GM12878 (cell line): ENCODE results near the gene PHYKPL. TPM values are rescaled to one million over a fixed set of nuclear protein-coding genes. Genes with fewer than 3 reads are reported as not detected.

Source experiments
- ATAC-seq: fragments of 200-7000 bp; cut with Tn5 transposase; 3 replicates; pipeline ENCODE4 v1.9.1; 2020; ENCODE audit warnings: mild to moderate bottlenecking, moderate library complexity
- BruUV-seq: library from RNA; stranded (reverse); fragments of 400-500 nt; replicated peaks from 2 replicates; lab custom pipeline; 2021; lab: Mats Ljungman, UMichigan
- CTCF ChIA-PET: fragments of 300-600 bp; sonication (Branson Sonifier 250); formaldehyde crosslinking; extraction: SDS; loops from one replicate; lab custom pipeline; 2021; ENCODE audit warnings: inconsistent platforms; lab: Yijun Ruan, JAX
- POLR2A ChIA-PET: fragments of 350-600 bp; formaldehyde crosslinking; extraction: SDS; loops from one replicate; lab custom pipeline; 2021; ENCODE audit warnings: inconsistent platforms; lab: Charles Lee
- RAD21 ChIA-PET: fragments of 300-600 bp; sonication (Branson Sonifier 250); formaldehyde crosslinking; loops from one replicate; lab custom pipeline; 2023; ENCODE audit warnings: antibody characterized with exemption; ENCODE audit not compliant: unreplicated experiment; lab: Charles Lee
- SMC1A ChIA-PET: fragments of 300-600 bp; sonication (Branson Sonifier 250); formaldehyde crosslinking; loops from one replicate; lab custom pipeline; 2023; ENCODE audit not compliant: unreplicated experiment, uncharacterized antibody; lab: Charles Lee
- DNase-seq: peaks from one replicate; pipeline ENCODE4 v3.0.0-alpha.2; 2011; ENCODE audit warnings: low read depth, low spot score
- FAIRE-seq: peaks from 3 replicates; lab custom pipeline; 2011; peaks lifted over from hg19 to GRCh38; lab: Jason Lieb, UNC
- H2AFZ ChIP-seq: 2 replicates; pipeline ENCODE4 v1.6.0; 2011; ENCODE audit warnings: low read depth, low read length, control low read depth; ENCODE audit not compliant: control insufficient read depth
- H3K27ac ChIP-seq: 2 replicates; pipeline ENCODE4 v1.5.1; 2011; ENCODE audit warnings: control low read depth; ENCODE audit not compliant: control insufficient read depth, insufficient read depth
- H3K27me3 ChIP-seq, 2 experiments: replicated peaks in 1 of 2; 2 replicates each; pipeline versions ENCODE4 v1.6.0 to v1.6.1; 2011; ENCODE audit warnings: low read length in 1 of 2; ENCODE audit not compliant: control insufficient read depth in 2 of 2, insufficient read depth in 2 of 2
- H3K36me3 ChIP-seq, 2 experiments: 2 replicates each; pipeline ENCODE4 v1.5.1; 2011; ENCODE audit warnings: low read length in 1 of 2; ENCODE audit not compliant: control insufficient read depth in 2 of 2, insufficient read depth in 2 of 2
- H3K4me1 ChIP-seq: 2 replicates; pipeline ENCODE4 v1.6.1; 2011; ENCODE audit warnings: mild to moderate bottlenecking, low read length, moderate library complexity, mixed read lengths; ENCODE audit not compliant: control insufficient read depth, insufficient read depth
- H3K4me2 ChIP-seq: 2 replicates; pipeline ENCODE4 v1.6.0; 2011; ENCODE audit warnings: control low read depth; ENCODE audit not compliant: control insufficient read depth, insufficient read depth
- H3K4me3 ChIP-seq: fragments of 200-600 bp; sonication (generic); 2 replicates; pipeline ENCODE4 v1.5.1; 2016
- H3K79me2 ChIP-seq: 2 replicates; pipeline ENCODE4 v1.6.0; 2011; ENCODE audit warnings: low read length; ENCODE audit not compliant: control insufficient read depth, insufficient read depth
- H3K9ac ChIP-seq: 2 replicates; pipeline ENCODE4 v1.8.0; 2011; ENCODE audit warnings: low read length, control low read depth, mixed read lengths; ENCODE audit not compliant: control insufficient read depth, insufficient read depth
- H3K9me3 ChIP-seq: replicated peaks from 3 replicates; pipeline ENCODE4 v1.5.1; 2011; ENCODE audit warnings: mild to moderate bottlenecking, low read length; ENCODE audit not compliant: control insufficient read depth, insufficient read depth
- H4K20me1 ChIP-seq: 2 replicates; pipeline ENCODE4 v1.6.0; 2011; ENCODE audit not compliant: control insufficient read depth, insufficient read depth
- ATF7 ChIP-seq: fragments of 450-650 bp; IDR thresholded peaks from 2 replicates; pipeline ENCODE4 v1.6.1; 2016; ENCODE audit warnings: low read depth, mild to moderate bottlenecking
- CBX5 ChIP-seq: sonication (generic); IDR thresholded peaks from 2 replicates; pipeline ENCODE4 v1.6.1; 2016; ENCODE audit warnings: low read depth, moderate library complexity, mild to moderate bottlenecking, inconsistent platforms
- CHD2 ChIP-seq: IDR thresholded peaks from 2 replicates; pipeline ENCODE4 v1.6.1; 2011; ENCODE audit warnings: low read depth, low read length, improper control_type of control experiment, borderline replicate concordance
- IKZF1 ChIP-seq: fragments of 450-650 bp; conservative IDR thresholded peaks from 2 replicates; pipeline ENCODE4 v1.6.1; 2017; ENCODE audit warnings: antibody characterized with exemption, mild to moderate bottlenecking
- IKZF2 ChIP-seq, 2 experiments: fragments of 450-650 bp; IDR thresholded peaks; 2 replicates each; pipeline ENCODE4 v1.6.1; 2017; ENCODE audit warnings: mild to moderate bottlenecking in 2 of 2, moderate library complexity in 2 of 2
- MTA2 ChIP-seq: fragments of 450-650 bp; IDR thresholded peaks from 2 replicates; pipeline ENCODE4 v1.6.1; 2016; ENCODE audit warnings: low read depth, mild to moderate bottlenecking, moderate library complexity
- RB1 ChIP-seq: fragments of 450-650 bp; formaldehyde crosslinking; IDR thresholded peaks from 2 replicates; pipeline ENCODE4 v1.6.1; 2017; ENCODE audit warnings: mild to moderate bottlenecking, borderline replicate concordance
- RFX5 ChIP-seq: IDR thresholded peaks from 2 replicates; pipeline ENCODE4 v1.6.1; 2011; ENCODE audit warnings: low read depth, low read length, improper control_type of control experiment
- SUPT20H ChIP-seq: IDR thresholded peaks from 2 replicates; pipeline ENCODE4 v1.6.1; 2011; ENCODE audit warnings: low read depth, mild to moderate bottlenecking, low read length, moderate library complexity, borderline replicate concordance; ENCODE audit not compliant: control insufficient read depth
- ZNF274 ChIP-seq: IDR thresholded peaks from one replicate; pipeline ENCODE4 v1.8.0; 2011; ENCODE audit not compliant: insufficient read length, insufficient read depth
- WGBS: methylation state at CpG from one replicate; pipeline ENCODE4 v1.1.6; 2016; ENCODE audit warnings: low lambda C conversion rate; ENCODE audit not compliant: insufficient replicate concordance, insufficient coverage; ENCODE audit errors: missing lambda C conversion rate; 5-methylcytosine and 5-hydroxymethylcytosine counted together
- in situ Hi-C: fragments of 300-500 bp; cut with MboI; formaldehyde crosslinking; loops from 9 replicates; pipeline ENCODE4 v1.14.3; 2018; ENCODE audit warnings: mixed read lengths
- intact Hi-C: fragments of 100-400 bp; cut with micrococcal nuclease; formaldehyde crosslinking; loops from one replicate; pipeline ENCODE4 v1.14.2; 2022; ENCODE audit not compliant: unreplicated experiment
- polyA plus RNA-seq, 11 experiments: library from polyadenylated mRNA; depleted of rRNA in 4 of 11; unstranded in 6 of 11; stranded (reverse) in 5 of 11; fragments of >200 nt; fragmentation: Nextera tagmentation in 4 of 11; fragmentation: Illumina TruSeq in 1 of 11; extraction: Ambion mirVana in 4 of 11; extraction: Trizol in 1 of 11; gene quantifications; 1 replicate in 1 of 11; 2 replicates in 10 of 11; pipeline versions ENCODE4 v1.2.1 to v1.2.3, GENCODE V29; 2011 to 2016; ENCODE audit warnings: inconsistent platforms in 2 of 11, missing spikeins in 2 of 11, low read depth in 1 of 11
- total RNA-seq, 4 experiments: library from RNA; depleted of rRNA in 3 of 4; stranded (reverse); fragments of >200 nt in 3 of 4; fragmentation: Illumina TruSeq in 1 of 4; extraction: Trizol in 1 of 4; gene quantifications; 2 replicates each; pipeline versions ENCODE4 v1.2.1 to v1.2.3, GENCODE V29; 2013 to 2021
- TF ChIP-seq, protein P1 (sequence below): IDR thresholded peaks from 2 replicates; pipeline ENCODE4 v1.6.1; 2012; ENCODE audit warnings: low read depth, low read length, improper control_type of control experiment
- TF ChIP-seq, protein P2 (sequence below): fragments of 450-650 bp; IDR thresholded peaks from 2 replicates; pipeline ENCODE4 v1.6.1; 2017; ENCODE audit warnings: low read depth, mild to moderate bottlenecking, moderate library complexity
- TF ChIP-seq, protein P3 (sequence below): IDR thresholded peaks from 2 replicates; pipeline ENCODE4 v1.6.1; 2012; ENCODE audit warnings: improper control_type of control experiment, low read depth, low read length; ENCODE audit not compliant: insufficient replicate concordance
- TF ChIP-seq, protein P4 (sequence below): fragments of 450-650 bp; formaldehyde crosslinking; IDR thresholded peaks from 2 replicates; pipeline ENCODE4 v1.5.0; 2022; ENCODE audit warnings: mild to moderate bottlenecking, missing genetic modification characterization

The PHYKPL gene
- total and polyA plus RNA-seq, 10 of the 15 experiments (the other 5 are each of a cell fraction or from before 2014, with no cell fraction given): 4.5 to 53.9 (median 25.6) TPM

DNA sequence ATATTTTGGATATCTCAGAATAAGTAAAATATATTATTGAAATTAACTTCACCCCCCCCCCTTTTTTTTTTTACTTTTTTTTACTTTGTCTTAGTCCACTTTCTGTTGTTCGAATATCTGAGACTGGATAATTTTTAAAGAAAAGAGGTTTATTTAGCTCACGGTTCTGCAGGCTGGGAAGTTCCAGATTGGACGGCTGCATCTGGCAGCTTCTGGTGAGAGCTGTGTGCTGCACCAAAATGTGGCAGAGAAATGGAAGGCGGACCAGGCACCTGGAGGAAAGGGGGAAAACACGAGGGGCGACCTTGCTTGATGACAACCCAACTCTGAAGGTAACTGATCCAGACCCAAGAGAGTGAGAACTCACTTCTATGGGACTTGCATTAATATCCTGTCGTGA lies 39.8 kb downstream of the PHYKPL start:
- Histone ChIP-seq H3K4me3 (no peak overlapping the region), H2AFZ (no peak overlapping the region), H3K4me1 (no peaks in the 10 kb centered on the region), H3K36me3 (no peaks in the 10 kb centered on the region), H3K4me2 (no peak overlapping the region), H4K20me1 (no peaks in the 10 kb centered on the region), H3K27me3 (peaks cover 0 to 5% of the 10 kb centered on the region in 2 experiments; a peak in 3 of 4 replicates), H3K9me3 (no peaks in the 10 kb centered on the region), H3K27ac (no peak overlapping the region), H3K79me2 (no peaks in the 10 kb centered on the region), H3K9ac (no peak overlapping the region)
- no peak for DNase-seq
- no TSS peak for BruUV-seq
- no peak for FAIRE-seq
- CTCF ChIA-PET: no interaction called here
- 25% methylated on average over 7 of the region's 7 CpGs for WGBS
- ATAC-seq: no peak
- POLR2A ChIA-PET: no interaction called here
- in situ Hi-C loops (no loop called here), intact Hi-C loops (no loop called here)
- RAD21 ChIA-PET: no interaction called here
- SMC1A ChIA-PET: no interaction called here
- TF ChIP-seq, protein P1, sequence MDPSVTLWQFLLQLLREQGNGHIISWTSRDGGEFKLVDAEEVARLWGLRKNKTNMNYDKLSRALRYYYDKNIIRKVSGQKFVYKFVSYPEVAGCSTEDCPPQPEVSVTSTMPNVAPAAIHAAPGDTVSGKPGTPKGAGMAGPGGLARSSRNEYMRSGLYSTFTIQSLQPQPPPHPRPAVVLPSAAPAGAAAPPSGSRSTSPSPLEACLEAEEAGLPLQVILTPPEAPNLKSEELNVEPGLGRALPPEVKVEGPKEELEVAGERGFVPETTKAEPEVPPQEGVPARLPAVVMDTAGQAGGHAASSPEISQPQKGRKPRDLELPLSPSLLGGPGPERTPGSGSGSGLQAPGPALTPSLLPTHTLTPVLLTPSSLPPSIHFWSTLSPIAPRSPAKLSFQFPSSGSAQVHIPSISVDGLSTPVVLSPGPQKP: no peak
- no peak for TF ChIP-seq SUPT20H
- TF ChIP-seq MTA2: no peak
- TF ChIP-seq ZNF274: no peak
- TF ChIP-seq IKZF2 (IDR thresholded peaks at IDR 0.05): no peak
- TF ChIP-seq RB1: no peak
- TF ChIP-seq, protein P2, sequence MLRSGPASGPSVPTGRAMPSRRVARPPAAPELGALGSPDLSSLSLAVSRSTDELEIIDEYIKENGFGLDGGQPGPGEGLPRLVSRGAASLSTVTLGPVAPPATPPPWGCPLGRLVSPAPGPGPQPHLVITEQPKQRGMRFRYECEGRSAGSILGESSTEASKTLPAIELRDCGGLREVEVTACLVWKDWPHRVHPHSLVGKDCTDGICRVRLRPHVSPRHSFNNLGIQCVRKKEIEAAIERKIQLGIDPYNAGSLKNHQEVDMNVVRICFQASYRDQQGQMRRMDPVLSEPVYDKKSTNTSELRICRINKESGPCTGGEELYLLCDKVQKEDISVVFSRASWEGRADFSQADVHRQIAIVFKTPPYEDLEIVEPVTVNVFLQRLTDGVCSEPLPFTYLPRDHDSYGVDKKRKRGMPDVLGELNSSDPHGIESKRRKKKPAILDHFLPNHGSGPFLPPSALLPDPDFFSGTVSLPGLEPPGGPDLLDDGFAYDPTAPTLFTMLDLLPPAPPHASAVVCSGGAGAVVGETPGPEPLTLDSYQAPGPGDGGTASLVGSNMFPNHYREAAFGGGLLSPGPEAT: no peak
- TF ChIP-seq ATF7: no peak
- no peak for TF ChIP-seq CHD2
- TF ChIP-seq, protein P3, sequence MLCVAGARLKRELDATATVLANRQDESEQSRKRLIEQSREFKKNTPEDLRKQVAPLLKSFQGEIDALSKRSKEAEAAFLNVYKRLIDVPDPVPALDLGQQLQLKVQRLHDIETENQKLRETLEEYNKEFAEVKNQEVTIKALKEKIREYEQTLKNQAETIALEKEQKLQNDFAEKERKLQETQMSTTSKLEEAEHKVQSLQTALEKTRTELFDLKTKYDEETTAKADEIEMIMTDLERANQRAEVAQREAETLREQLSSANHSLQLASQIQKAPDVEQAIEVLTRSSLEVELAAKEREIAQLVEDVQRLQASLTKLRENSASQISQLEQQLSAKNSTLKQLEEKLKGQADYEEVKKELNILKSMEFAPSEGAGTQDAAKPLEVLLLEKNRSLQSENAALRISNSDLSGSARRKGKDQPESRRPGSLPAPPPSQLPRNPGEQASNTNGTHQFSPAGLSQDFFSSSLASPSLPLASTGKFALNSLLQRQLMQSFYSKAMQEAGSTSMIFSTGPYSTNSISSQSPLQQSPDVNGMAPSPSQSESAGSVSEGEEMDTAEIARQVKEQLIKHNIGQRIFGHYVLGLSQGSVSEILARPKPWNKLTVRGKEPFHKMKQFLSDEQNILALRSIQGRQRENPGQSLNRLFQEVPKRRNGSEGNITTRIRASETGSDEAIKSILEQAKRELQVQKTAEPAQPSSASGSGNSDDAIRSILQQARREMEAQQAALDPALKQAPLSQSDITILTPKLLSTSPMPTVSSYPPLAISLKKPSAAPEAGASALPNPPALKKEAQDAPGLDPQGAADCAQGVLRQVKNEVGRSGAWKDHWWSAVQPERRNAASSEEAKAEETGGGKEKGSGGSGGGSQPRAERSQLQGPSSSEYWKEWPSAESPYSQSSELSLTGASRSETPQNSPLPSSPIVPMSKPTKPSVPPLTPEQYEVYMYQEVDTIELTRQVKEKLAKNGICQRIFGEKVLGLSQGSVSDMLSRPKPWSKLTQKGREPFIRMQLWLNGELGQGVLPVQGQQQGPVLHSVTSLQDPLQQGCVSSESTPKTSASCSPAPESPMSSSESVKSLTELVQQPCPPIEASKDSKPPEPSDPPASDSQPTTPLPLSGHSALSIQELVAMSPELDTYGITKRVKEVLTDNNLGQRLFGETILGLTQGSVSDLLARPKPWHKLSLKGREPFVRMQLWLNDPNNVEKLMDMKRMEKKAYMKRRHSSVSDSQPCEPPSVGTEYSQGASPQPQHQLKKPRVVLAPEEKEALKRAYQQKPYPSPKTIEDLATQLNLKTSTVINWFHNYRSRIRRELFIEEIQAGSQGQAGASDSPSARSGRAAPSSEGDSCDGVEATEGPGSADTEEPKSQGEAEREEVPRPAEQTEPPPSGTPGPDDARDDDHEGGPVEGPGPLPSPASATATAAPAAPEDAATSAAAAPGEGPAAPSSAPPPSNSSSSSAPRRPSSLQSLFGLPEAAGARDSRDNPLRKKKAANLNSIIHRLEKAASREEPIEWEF: no peak
- TF ChIP-seq IKZF1: no peak
- TF ChIP-seq, protein P4, sequence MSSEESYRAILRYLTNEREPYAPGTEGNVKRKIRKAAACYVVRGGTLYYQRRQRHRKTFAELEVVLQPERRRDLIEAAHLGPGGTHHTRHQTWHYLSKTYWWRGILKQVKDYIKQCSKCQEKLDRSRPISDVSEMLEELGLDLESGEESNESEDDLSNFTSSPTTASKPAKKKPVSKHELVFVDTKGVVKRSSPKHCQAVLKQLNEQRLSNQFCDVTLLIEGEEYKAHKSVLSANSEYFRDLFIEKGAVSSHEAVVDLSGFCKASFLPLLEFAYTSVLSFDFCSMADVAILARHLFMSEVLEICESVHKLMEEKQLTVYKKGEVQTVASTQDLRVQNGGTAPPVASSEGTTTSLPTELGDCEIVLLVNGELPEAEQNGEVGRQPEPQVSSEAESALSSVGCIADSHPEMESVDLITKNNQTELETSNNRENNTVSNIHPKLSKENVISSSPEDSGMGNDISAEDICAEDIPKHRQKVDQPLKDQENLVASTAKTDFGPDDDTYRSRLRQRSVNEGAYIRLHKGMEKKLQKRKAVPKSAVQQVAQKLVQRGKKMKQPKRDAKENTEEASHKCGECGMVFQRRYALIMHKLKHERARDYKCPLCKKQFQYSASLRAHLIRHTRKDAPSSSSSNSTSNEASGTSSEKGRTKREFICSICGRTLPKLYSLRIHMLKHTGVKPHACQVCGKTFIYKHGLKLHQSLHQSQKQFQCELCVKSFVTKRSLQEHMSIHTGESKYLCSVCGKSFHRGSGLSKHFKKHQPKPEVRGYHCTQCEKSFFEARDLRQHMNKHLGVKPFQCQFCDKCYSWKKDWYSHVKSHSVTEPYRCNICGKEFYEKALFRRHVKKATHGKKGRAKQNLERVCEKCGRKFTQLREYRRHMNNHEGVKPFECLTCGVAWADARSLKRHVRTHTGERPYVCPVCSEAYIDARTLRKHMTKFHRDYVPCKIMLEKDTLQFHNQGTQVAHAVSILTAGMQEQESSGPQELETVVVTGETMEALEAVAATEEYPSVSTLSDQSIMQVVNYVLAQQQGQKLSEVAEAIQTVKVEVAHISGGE: no peak
- no peak for TF ChIP-seq CBX5
- no peak for TF ChIP-seq RFX5
